GM12874 (cell line): ENCODE results near the gene SNRPA.
A peak's percentile ranks its signal among the peaks of the same experiment; 100 is the strongest.

Experiments used
- TF ChIP-seq, protein P1 (sequence below): IDR thresholded peaks from 2 replicates; pipeline ENCODE4 v1.5.1; 2011; ENCODE audit warnings: low read depth, mild to moderate bottlenecking, control low read depth, low read length, moderate library complexity; ENCODE audit not compliant: insufficient read depth

The SNRPA gene

DNA sequence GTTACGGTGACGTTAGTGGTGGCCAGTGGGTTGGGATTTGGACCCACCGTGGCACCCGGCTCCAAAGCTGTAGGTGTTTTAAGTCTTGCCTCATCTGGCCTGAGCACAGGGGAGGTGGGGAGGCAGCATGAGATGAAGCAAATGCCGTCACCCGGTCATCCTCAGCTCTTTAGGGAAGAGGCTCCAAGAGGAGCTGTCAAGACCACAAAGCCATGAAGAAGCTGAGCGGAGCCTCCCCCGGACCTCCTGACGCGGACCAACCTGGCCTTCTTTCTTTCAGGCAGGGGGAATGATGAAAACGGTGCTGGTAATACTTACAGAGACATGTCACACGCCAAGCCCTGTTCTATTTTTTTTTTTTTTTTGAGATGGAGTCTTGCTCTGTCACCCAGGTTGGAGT is 8.1 kb upstream of the SNRPA start:
- TF ChIP-seq, protein P1, sequence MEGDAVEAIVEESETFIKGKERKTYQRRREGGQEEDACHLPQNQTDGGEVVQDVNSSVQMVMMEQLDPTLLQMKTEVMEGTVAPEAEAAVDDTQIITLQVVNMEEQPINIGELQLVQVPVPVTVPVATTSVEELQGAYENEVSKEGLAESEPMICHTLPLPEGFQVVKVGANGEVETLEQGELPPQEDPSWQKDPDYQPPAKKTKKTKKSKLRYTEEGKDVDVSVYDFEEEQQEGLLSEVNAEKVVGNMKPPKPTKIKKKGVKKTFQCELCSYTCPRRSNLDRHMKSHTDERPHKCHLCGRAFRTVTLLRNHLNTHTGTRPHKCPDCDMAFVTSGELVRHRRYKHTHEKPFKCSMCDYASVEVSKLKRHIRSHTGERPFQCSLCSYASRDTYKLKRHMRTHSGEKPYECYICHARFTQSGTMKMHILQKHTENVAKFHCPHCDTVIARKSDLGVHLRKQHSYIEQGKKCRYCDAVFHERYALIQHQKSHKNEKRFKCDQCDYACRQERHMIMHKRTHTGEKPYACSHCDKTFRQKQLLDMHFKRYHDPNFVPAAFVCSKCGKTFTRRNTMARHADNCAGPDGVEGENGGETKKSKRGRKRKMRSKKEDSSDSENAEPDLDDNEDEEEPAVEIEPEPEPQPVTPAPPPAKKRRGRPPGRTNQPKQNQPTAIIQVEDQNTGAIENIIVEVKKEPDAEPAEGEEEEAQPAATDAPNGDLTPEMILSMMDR: no peak

DNA sequence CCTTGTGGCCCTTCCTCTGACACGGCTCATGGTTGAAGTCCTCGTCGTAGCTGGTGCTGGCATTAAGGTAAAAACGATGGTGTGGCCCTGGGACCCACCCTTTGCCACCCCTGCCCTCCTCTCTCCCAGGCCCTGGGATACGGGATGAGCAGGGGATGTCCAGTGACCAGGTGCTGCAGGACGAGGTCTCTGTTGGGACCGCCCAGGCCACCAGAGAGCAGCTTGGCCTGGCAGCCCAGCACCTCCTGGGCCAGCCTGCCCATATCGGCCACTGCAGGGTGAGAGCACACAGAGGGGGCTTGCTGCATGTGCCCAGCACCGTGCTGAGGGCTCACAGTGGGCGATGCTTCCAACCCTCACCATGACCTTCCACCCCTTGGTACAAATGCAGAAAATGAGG is 7.1 kb upstream of the SNRPA start:
- TF ChIP-seq, protein P1: no peak

DNA sequence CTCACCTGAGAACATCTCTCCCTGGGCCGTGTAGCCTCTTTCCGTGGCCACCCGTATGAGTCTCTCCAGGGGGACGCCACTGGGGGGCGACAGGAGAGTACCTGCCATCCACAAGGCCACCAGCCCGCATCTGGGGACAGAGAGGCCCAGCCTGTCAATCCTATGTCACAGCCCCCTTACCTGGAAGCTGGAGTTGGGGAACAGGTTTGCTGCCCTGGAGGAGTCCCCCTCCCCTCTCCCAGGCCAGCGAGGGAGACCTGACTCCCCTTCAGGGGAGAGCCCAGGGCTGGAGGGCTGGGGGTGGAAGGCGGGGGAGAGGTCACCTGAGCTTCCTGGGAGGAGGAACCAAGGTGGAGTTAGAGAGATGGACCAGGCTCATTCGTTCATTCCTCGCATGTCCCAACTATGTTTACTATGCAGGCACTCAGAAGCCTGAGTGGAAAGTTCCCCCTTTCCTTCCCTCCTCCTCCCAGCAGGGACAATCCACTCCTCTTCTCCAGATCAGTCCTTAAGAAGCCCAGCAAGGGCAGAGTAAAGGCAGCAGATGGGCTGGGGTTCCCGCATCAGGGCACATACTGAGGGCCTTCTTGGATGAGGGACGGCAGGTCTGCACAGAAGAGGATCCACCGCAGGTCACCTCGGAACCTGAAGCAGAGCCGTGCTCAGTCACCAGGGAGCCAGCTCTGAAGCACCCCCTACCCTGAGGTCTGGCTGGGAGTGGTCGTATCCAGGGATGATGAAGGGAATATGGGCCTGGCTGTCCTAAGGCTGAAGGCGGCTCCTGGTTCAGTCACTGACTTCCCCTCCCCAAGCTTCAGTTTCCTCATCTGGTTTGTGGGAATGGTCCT is 6.2 kb upstream of the SNRPA start:
- TF ChIP-seq, protein P1: peak; percentile 37

DNA sequence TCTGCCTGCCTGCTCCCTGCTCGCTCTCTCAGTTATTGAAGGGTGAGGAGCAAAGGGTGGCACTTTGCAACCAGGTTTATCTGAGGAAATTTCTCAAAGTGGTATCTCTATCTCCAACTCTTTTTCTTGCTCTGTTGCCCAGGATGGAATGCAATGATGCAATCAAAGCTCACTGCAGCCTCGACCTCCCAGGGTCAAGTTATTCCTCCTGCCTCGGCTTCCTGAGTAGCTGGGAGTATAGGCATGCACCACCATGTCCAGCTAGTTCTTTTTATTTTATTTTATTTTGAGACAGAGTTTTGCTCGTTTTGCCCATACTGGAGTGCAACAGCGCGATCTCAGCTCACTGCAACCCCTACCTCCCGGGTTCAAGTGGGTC is 5.6 kb upstream of the SNRPA start:
- TF ChIP-seq, protein P1: no peak

DNA sequence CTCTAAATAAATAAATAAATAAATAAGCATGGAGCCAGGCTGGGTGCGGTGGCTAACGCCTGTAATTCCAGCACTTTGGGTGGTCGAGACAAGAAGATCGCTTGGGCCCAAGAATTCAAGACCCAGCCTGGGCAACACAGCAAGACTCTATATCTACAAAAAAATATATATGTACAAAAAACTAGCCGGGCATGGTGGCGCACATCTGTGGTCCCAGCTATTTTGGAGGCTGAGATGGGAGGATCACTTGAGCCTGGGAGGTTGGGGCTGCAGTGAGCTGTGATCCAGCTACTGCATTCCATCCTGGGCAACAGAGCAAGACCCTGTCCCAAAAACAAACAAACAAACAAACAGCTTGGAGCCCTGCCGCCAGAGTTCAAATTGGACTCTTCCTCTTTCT is 3.5 kb upstream of the SNRPA start:
- TF ChIP-seq, protein P1: no peak

DNA sequence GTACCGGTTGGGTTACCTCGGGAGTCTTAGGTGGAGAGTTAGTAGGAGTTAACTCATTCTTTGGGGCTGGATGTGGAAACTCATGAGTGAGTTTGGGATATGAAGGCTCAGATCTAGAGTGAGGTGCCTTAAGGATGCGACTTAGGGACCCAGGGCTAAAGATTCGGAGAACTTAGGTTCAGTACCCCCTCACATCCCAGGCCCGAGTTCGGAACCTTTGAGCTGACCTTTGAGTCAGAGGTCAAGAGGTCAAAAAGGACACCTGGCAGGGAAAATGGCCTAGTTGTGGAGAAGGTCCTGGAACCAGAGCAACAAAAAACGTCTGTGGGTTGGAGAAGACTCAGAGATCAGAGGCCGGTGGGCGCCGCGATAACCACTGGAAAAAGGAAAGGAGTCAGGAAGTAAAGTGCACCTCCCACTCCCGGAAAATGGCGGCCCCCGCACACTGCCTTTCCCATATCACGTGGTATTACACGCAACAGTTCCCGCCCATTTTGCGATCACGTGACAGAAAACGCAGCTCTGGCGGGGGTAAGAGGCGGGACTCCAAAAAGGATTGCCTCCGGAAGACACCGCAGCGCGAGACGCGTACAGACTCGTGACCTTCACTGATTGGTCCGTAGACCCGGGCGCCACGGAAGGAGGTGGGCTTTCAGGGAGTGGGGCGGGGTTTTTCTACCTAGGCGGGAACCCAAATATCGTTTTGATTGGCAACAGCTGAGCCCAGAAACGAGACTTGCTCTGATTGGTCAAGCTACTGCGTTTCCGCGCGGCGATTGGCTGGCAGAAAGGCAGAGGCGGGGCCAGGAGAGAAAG is 737 bp upstream of the SNRPA start, which contains the start of gene ACTMAP:
ACTMAP (minus strand) TSS at position 420 of the 816 bp plus-strand sequence. CDS start 674 bp downstream, outside the sequence.
- TF ChIP-seq, protein P1: no peak

DNA sequence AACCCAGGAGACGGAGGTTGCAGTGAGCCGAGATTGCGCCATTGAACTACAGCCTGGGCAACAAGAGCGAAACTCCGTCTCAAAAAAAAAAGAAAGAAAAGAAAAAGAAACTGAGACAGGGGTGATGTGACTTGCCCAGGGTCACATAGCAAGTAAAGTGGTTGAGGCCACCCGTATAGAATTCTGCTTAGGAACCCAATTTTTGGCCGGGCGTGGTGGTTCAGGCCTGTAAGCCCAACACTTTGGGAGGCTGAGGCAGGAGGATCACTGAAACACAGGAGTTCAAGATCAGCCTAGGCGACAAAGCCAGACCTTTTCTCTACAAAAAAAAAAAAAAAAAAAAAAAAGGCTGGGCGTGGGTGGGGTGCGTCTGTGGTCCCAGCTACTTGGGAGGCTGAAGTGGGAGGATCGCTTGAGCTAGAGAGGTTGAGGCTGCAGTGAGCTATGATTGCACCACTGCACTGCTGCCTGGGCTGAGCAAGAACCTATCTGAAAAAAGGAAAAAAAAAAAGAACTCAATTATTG is 1.3 kb downstream of the SNRPA start:
- TF ChIP-seq, protein P1: no peak
